ENCODE measurements around the gene WWP2.

DNA sequence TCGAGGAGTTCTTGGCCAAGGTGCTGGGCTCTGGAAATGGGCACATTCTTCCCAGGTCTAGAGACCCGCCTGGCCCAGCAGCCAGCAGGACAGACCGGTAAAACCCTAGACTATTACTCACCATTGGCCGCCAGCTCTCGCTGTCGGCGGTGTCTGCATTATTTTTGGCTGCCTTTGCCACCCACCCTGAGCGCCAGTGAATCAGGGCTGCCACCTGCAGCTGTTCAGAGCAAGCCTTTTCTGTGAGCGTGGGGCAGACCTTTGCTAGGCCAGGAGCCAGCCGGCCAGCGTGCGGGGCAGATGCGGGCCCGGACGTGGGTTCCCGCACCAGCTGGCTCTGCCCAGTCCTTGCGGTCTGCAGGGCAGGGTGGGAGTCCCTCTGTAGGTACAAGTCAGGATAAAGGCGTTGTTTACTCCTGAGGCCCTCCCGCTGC, 173.2 kb downstream of the WWP2 start:
- TF ChIP-seq, protein P1, sequence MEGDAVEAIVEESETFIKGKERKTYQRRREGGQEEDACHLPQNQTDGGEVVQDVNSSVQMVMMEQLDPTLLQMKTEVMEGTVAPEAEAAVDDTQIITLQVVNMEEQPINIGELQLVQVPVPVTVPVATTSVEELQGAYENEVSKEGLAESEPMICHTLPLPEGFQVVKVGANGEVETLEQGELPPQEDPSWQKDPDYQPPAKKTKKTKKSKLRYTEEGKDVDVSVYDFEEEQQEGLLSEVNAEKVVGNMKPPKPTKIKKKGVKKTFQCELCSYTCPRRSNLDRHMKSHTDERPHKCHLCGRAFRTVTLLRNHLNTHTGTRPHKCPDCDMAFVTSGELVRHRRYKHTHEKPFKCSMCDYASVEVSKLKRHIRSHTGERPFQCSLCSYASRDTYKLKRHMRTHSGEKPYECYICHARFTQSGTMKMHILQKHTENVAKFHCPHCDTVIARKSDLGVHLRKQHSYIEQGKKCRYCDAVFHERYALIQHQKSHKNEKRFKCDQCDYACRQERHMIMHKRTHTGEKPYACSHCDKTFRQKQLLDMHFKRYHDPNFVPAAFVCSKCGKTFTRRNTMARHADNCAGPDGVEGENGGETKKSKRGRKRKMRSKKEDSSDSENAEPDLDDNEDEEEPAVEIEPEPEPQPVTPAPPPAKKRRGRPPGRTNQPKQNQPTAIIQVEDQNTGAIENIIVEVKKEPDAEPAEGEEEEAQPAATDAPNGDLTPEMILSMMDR (optimal IDR thresholded peaks at IDR 0.05 in 1 of 3, IDR thresholded peaks at IDR 0.05 in 1 of 3, conservative IDR thresholded peaks at IDR 0.05 in 1 of 3; ENCODE audit: extremely low read depth in 1 of 3, insufficient read depth in 2 of 3, low read length in 3 of 3), result no peak
- no peak for TF ChIP-seq EZH2 (IDR thresholded peaks at IDR 0.05; ENCODE audit: low read length)

Measured in keratinocyte (primary cell).